ENCODE results near the gene MACC1.

The MACC1 gene

GRCh38 chr7:20229646-20230500, 12.7 kb upstream of the MACC1 start:
- no peak for DNase-seq (ENCODE audit: low spot score)

- no peak for DNase-seq (ENCODE audit: low spot score)
Measured at GRCh38 chr7:20229081-20229480, 11.9 kb upstream of the MACC1 start.

- DNase-seq (ENCODE audit: low spot score) = no peak
Measured at GRCh38 chr7:20228654-20229053, 11.5 kb upstream of the MACC1 start.

- no peak for DNase-seq (ENCODE audit: low spot score)
Measured at GRCh38 chr7:20227291-20227795, 10.2 kb upstream of the MACC1 start.

- no peak for DNase-seq (ENCODE audit: low spot score)
Measured at GRCh38 chr7:20226860-20227259, 9.7 kb upstream of the MACC1 start.

- DNase-seq (ENCODE audit: low spot score) = no peak
Measured at GRCh38 chr7:20225384-20225783, 8.2 kb upstream of the MACC1 start.

- DNase-seq (ENCODE audit: low spot score) = no peak
Measured at GRCh38 chr7:20224025-20224424, 6.8 kb upstream of the MACC1 start.

GRCh38 chr7:20223356-20223755, 6.2 kb upstream of the MACC1 start:
- DNase-seq (ENCODE audit: low spot score) = no peak

GRCh38 chr7:20222219-20222828, 5.1 kb upstream of the MACC1 start:
- DNase-seq (ENCODE audit: low spot score) = no peak

- DNase-seq (ENCODE audit: low spot score) = no peak
Measured at GRCh38 chr7:20220921-20221547, 3.9 kb upstream of the MACC1 start.

- no peak for DNase-seq (ENCODE audit: low spot score)
Measured at GRCh38 chr7:20220293-20220761, 3.1 kb upstream of the MACC1 start.

- peak; percentile 58 for DNase-seq (ENCODE audit: low spot score)
Measured at GRCh38 chr7:20219446-20220292, 2.5 kb upstream of the MACC1 start.

- no peak for DNase-seq (ENCODE audit: low spot score)
Measured at GRCh38 chr7:20219062-20219445, 1.9 kb upstream of the MACC1 start.

- DNase-seq (ENCODE audit: low spot score) = no peak
Measured at GRCh38 chr7:20218279-20218678, 1.1 kb upstream of the MACC1 start.

- no peak for DNase-seq (ENCODE audit: low spot score)
Measured at GRCh38 chr7:20216406-20217036, 663 bp downstream of the MACC1 start.

GRCh38 chr7:20214921-20215669, 2.1 kb downstream of the MACC1 start:
- no peak for DNase-seq (ENCODE audit: low spot score)

GRCh38 chr7:20214132-20214531, 3.1 kb downstream of the MACC1 start:
- DNase-seq (ENCODE audit: low spot score) = no peak

- DNase-seq (ENCODE audit: low spot score) = no peak
Measured at GRCh38 chr7:20213378-20213777, 3.8 kb downstream of the MACC1 start.

- no peak for DNase-seq (ENCODE audit: low spot score)
Measured at GRCh38 chr7:20211376-20211775, 5.8 kb downstream of the MACC1 start.

- DNase-seq (ENCODE audit: low spot score) = no peak
Measured at GRCh38 chr7:20208651-20209307, 8.4 kb downstream of the MACC1 start.
